Endodermal cell (in vitro differentiated cells): ENCODE measurements around the gene SIK2. TPM values are rescaled to one million over a fixed set of nuclear protein-coding genes. Genes with fewer than 3 reads are reported as not detected.

ENCODE experiments used
- DNase-seq: peaks from one replicate; pipeline ENCODE4 v3.0.0-alpha.2; 2017
- H3K27ac ChIP-seq: 2 replicates; pipeline ENCODE4 v1.5.1; 2013; ENCODE audit warnings: mild to moderate bottlenecking, low read depth, low read length, moderate library complexity
- H3K27me3 ChIP-seq: 2 replicates; pipeline ENCODE4 v1.6.1; 2013; ENCODE audit warnings: mild to moderate bottlenecking, low read length, moderate library complexity; ENCODE audit not compliant: insufficient read depth, control insufficient read depth, poor library complexity, severe bottlenecking
- H3K36me3 ChIP-seq: 2 replicates; pipeline ENCODE4 v1.7.0; 2013; ENCODE audit warnings: mild to moderate bottlenecking, low read length, moderate library complexity; ENCODE audit not compliant: control insufficient read depth, insufficient read depth
- H3K4me1 ChIP-seq: one replicate; pipeline ENCODE4 v1.7.0; 2013; ENCODE audit warnings: low read length; ENCODE audit not compliant: control insufficient read depth, insufficient read depth
- H3K4me3 ChIP-seq: 2 replicates; pipeline ENCODE4 v1.5.1; 2013; ENCODE audit warnings: mild to moderate bottlenecking, low read length, moderate library complexity
- H3K9ac ChIP-seq: 2 replicates; pipeline ENCODE4 v1.6.1; 2013; ENCODE audit warnings: mild to moderate bottlenecking, low read length, moderate library complexity; ENCODE audit not compliant: poor library complexity, severe bottlenecking; ENCODE audit errors: extremely low read depth
- H3K9me3 ChIP-seq: 2 replicates; pipeline ENCODE4 v1.6.1; 2013; ENCODE audit warnings: mild to moderate bottlenecking, low read length, moderate library complexity; ENCODE audit not compliant: control insufficient read depth
- H3K27ac Mint-ChIP-seq: 2 replicates; pipeline ENCODE4 v1.8.0; 2020; ENCODE audit warnings: mixed read lengths
- H3K27me3 Mint-ChIP-seq: 2 replicates; pipeline ENCODE4 v1.8.0; 2021; ENCODE audit warnings: mild to moderate bottlenecking, mixed read lengths; ENCODE audit not compliant: insufficient read depth
- H3K36me3 Mint-ChIP-seq: 2 replicates; pipeline ENCODE4 v1.8.0; 2020; ENCODE audit warnings: low read depth, mixed read lengths
- H3K4me1 Mint-ChIP-seq: 2 replicates; pipeline ENCODE4 v1.8.0; 2020; ENCODE audit warnings: mixed read lengths
- H3K4me3 Mint-ChIP-seq: 2 replicates; pipeline ENCODE4 v1.8.0; 2020; ENCODE audit warnings: mild to moderate bottlenecking, moderate library complexity, mixed read lengths
- H3K9me3 Mint-ChIP-seq: 2 replicates; pipeline ENCODE4 v1.8.0; 2020; ENCODE audit warnings: mild to moderate bottlenecking, mixed read lengths
- CTCF ChIP-seq: fragments of 200-600 bp; sonication (generic); conservative IDR thresholded peaks from 2 replicates; pipeline ENCODE4 v1.5.0; 2021; ENCODE audit warnings: antibody characterized with exemption, mild to moderate bottlenecking
- WGBS, 2 experiments: methylation state at CpG; one replicate each; pipeline versions ENCODE4 v1.1.5 to v1.1.7; 2013; ENCODE audit warnings: missing lambda C conversion rate in 2 of 2, mixed read lengths in 1 of 2; ENCODE audit not compliant: insufficient coverage in 1 of 2, insufficient read length in 1 of 2; 5-methylcytosine and 5-hydroxymethylcytosine counted together
- total RNA-seq, 2 donors: library from RNA; stranded (reverse); fragmentation: NEBNext Ultra II Directional in 1 of 2; extraction: Animal tissue kit (Norgen Biotek cat#: 25700) in 1 of 2; gene quantifications; 2 replicates in 1 of 2; 3 replicates in 1 of 2; pipeline ENCODE4 v1.2.1, GENCODE V29; 2021

SIK2 gene
- total RNA-seq, 2 donors from 2014 or later = 13.2 to 13.4 TPM

GRCh38 chr11:111668980-111669379 is 66.7 kb downstream of the SIK2 start:
- Mint-ChIP-seq H3K9me3 (no peaks in the 10 kb centered on the region), H3K4me1 (no peaks in the 10 kb centered on the region), H3K4me3 (no peak overlapping the region), H3K27ac (no peak overlapping the region), H3K36me3 (peaks cover 19% of the 10 kb centered on the region), H3K27me3 (no peaks in the 10 kb centered on the region)
- Histone ChIP-seq H3K9me3 (no peaks in the 10 kb centered on the region), H3K4me1 (no peaks in the 10 kb centered on the region), H3K9ac (no peak overlapping the region), H3K4me3 (no peak overlapping the region), H3K27me3 (no peaks in the 10 kb centered on the region), H3K27ac (no peak overlapping the region), H3K36me3 (peaks cover 15% of the 10 kb centered on the region)
- DNase-seq = no peak
- TF ChIP-seq CTCF = no peak
- WGBS, 2 experiments = no CpG with 5 or more reads among the region's 1 CpG

GRCh38 chr11:111671383-111671782 is 69.1 kb downstream of the SIK2 start:
- WGBS, 2 experiments = 89% methylated on average over 1 of the region's 1 CpG; no CpG with 5 or more reads in 1 of the 2 experiments

GRCh38 chr11:111672949-111673348 is 70.7 kb downstream of the SIK2 start:
- Mint-ChIP-seq H3K4me1 (no peaks in the 10 kb centered on the region), H3K9me3 (no peaks in the 10 kb centered on the region), H3K4me3 (no peak overlapping the region), H3K27me3 (no peaks in the 10 kb centered on the region), H3K27ac (no peak overlapping the region), H3K36me3 (peaks cover 37% of the 10 kb centered on the region)
- Histone ChIP-seq H3K9ac (no peak overlapping the region), H3K4me3 (no peak overlapping the region), H3K27ac (no peak overlapping the region), H3K27me3 (no peaks in the 10 kb centered on the region), H3K9me3 (peaks cover 5% of the 10 kb centered on the region), H3K4me1 (no peaks in the 10 kb centered on the region), H3K36me3 (peaks cover 22% of the 10 kb centered on the region)
- no peak for TF ChIP-seq CTCF
- DNase-seq = no peak
- 95 to 100% methylated on average over 1 of the region's 1 CpG for WGBS, 2 experiments

More at GRCh38 chr11:111671383-111671782, 69.1 kb downstream of the SIK2 start:
- Histone ChIP-seq H3K4me1 (no peaks in the 10 kb centered on the region), H3K9me3 (peaks cover 5% of the 10 kb centered on the region), H3K4me3 (no peak overlapping the region), H3K27me3 (no peaks in the 10 kb centered on the region), H3K9ac (no peak overlapping the region), H3K27ac (no peak overlapping the region), H3K36me3 (peaks cover 22% of the 10 kb centered on the region)
- Mint-ChIP-seq H3K9me3 (no peaks in the 10 kb centered on the region), H3K4me1 (no peaks in the 10 kb centered on the region), H3K27ac (no peak overlapping the region), H3K36me3 (peaks cover 37% of the 10 kb centered on the region), H3K27me3 (no peaks in the 10 kb centered on the region), H3K4me3 (no peak overlapping the region)
- no peak for DNase-seq
- TF ChIP-seq CTCF = no peak
